ENCODE results near the gene CUEDC1.
A peak's percentile ranks its signal among the peaks of the same experiment; 100 is the strongest.
"Not testable (repeated sequence)": the region's sequence is repeated elsewhere in the genome, so short reads cannot be mapped to it uniquely, and the experiment has no call there.

Gene CUEDC1

DNA sequence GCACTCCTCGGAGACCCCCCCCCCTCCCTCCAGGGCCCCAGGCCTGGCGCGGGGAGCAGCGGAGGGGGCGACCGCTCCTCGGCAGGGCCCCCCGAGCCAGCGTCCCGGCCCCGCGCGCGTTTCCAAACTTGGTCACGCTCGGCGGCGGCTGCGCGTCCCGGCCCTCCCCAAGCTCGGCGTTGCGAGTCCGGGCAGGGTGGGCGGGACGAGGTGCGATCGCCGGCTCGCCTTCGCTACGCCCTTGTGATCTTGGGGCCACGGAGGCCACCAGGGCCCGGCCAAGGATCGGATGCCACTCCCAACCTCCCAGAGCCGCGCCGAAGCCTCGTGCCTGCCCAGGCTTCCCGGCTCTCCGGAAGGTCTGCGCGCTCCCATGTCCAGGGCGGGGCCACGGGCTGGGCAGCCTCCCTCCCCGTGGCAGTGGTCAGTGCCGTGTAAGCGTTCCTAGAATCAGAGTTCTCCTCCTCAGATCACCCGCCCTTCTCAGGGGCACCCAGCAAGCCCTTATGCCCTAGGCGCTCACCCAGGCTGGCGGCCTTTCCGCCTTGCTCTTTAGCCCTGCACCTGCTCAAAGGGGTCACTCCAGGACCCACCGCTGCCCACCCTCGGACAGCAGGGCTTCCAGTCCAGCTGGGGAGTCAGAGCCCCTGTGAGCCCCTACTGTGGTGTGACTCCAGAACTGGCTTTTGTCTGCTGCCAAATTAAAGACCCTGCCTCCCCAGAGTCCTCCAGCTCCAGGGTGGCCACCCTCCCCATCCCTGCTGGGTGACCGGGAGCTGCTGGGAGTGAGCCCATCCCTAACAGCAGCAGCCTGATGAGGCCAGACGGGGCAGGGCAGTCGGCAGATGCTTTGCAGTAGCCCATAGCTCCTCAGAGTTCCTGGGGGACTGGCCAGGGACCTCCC, 93.2 kb downstream of the CUEDC1 start:
- no peak for DNase-seq (ENCODE audit: low spot score)

- DNase-seq (ENCODE audit: low spot score): peak; percentile 70
These were observed 94.0 kb downstream of the CUEDC1 start for GRCh38 chr17:57861000-57861789.

DNA sequence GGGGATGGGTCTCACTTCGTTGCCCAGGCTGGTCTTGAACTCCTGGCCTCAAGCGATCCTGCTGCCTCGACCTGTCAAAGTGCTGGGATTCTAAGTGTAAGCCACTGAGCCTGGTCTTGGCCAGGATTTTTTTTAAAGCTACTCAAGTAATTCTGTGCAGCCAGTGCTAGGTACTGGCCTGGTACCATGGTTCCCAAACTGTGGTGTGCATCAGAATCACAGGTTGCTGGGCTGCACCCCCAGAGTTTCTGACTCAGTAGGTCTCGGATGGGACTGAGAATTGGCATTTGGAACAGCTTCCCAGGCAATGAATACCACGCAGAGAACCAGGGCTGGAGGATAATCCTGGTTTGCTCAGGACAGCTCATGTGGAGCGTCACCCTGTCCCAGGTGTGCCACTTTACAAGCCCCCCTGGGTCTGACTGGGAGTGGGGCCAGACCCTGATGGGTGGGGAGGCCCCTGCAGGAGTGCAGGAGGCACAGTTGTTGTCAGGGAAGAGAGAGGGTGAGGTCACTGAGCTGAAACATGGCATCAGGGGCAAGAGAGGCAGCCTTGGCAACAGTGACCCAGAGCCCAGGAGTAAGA, 94.7 kb downstream of the CUEDC1 start:
- DNase-seq (ENCODE audit: low spot score): no peak

DNA sequence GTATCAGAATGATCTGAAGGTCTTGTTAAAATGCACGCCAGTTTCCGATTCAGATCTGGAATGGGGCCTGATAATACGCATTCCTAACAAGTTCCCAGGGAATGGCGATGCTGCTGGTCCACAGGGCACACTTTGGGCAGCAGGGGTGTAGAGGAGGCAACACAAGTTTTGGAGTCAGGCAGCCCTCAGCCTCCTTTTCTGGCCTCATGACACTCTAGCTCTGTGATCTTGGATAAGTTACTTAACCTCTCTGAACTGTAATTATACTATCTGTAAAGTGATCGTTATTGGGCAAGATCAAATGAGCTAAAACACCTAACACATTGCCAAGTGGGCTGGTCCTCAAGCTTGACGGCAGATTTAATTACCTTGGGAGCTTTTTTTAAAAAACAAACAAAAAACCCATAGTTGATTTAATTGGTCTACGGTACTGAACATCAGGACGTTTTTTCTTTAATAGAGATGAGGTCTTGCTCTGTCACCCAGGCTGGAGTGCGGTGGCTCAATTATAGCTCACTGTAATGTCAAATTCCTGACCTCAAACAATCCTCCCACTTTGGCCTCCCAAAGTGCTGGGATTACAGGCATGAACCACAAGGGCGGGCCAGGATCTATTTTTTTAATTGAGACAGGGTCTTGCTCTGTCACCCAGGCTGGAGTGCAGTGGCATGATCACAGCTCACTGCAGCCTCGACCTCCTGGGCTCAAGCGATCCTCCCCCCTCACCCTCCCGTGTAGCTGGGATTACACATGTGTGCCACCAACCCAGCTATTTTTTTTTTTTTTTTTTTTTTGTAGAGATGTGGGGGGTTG, 95.4 kb downstream of the CUEDC1 start:
- no peak for DNase-seq (ENCODE audit: low spot score)

GRCh38 chr17:57858838-57859237, 96.4 kb downstream of the CUEDC1 start:
- no peak for DNase-seq (ENCODE audit: low spot score)

- DNase-seq (ENCODE audit: low spot score): no peak
These were observed 98.2 kb downstream of the CUEDC1 start for GRCh38 chr17:57856792-57857620.

DNA sequence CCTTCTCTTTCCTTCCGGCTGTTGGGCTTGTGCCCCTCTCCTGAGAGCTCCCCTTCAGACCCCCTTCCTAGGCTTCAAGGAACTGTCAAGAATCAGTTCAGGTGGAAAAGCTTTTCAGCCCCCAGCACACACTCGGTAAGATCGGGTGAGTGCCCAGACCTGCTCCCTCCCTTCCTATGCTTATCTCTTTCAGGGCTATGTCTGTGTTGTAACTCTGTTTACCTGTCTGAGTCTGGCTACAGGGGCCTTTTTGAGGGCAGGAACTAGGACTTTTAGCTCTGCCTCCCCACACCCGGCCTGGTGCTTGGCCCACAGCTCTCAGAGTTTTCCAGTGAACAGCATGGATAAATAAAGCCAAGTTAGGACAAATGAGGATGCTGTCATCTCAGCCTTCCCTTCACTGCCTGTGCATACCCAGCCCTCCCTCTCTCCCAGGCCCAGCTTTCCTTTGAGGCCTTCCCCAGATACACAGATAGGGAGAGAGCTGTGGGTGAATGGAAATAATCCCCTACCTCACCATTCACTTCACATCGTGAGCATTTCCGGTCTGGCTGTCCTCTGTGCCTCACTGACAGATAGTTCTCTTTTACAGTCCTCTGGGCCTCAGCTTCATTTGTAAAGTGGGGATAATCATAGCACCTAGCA, 99.7 kb downstream of the CUEDC1 start:
- no peak for DNase-seq (ENCODE audit: low spot score)

DNA sequence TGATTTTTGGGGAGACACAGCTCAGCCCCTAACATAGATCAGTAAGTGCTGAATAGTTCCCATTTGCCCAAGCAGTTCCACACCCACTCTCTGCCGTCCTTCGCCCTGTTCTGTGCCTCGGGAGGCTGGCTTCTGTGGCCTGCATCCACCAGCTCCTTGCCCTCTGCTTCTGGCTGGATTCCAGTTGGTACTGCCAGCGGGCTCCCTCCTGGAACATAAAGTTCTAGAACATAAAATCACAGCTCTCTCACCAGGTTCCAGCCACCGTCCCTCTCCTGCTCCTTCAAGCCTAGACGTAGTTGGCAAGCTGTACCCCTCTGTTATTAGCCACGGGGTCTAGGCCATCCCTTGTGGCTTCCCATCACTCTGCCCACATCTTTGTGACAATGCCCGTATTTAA, 101.5 kb downstream of the CUEDC1 start:
- peak; percentile 33 for DNase-seq (ENCODE audit: low spot score)

DNA sequence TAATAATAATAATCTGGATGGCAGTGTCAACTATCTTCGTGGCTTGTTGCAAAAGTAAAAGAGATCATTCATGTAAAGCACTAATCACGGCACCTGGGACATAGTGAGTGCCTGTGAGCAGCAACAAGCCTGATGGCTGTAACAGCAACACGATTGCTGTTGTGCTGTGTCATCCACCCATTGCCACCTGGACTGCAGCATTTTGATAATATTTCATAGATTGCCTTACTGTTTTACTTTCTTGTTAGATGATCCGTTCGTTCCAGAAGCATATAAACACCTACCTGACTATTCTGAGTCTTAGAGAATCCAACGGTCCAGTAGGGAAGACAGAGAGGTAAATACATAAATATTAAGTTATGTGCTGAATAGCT, 102.3 kb downstream of the CUEDC1 start:
- no peak for DNase-seq (ENCODE audit: low spot score)

GRCh38 chr17:57852092-57852954, 102.9 kb downstream of the CUEDC1 start:
- DNase-seq (ENCODE audit: low spot score): no peak

- DNase-seq (ENCODE audit: low spot score): peak; percentile 98
These were observed 105.1 kb downstream of the CUEDC1 start, which contains the start of gene MRPS23 for GRCh38 chr17:57849874-57850754. TSS of gene MRPS23 (minus strand) at chr17:57850044. CDS start at chr17:57850010, 34 bp downstream.

- no peak for DNase-seq (ENCODE audit: low spot score)
These were observed 105.9 kb downstream of the CUEDC1 start for GRCh38 chr17:57849163-57849873.

- DNase-seq (ENCODE audit: low spot score): not testable (repeated sequence)
These were observed 108.9 kb downstream of the CUEDC1 start for GRCh38 chr17:57846056-57846945.

DNA sequence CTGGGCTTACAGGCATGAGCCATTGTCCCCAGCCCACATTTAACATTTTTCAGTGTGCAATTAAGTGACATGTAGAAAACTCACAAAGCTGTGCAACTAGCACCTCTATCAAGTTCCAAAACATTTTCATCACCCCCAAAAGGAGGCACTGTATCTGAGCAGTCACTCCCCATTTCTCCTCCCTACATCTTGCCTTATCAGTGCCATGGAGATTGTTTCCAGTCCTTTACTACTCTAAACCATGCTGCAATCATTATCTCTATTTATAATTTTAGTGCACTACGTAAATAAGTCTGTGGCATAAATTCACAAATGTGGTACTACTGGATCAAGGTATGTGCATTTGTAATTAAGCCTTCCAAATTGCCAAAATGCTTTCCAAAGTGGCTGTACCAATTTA, 112.9 kb downstream of the CUEDC1 start:
- DNase-seq (ENCODE audit: low spot score): no peak

DNA sequence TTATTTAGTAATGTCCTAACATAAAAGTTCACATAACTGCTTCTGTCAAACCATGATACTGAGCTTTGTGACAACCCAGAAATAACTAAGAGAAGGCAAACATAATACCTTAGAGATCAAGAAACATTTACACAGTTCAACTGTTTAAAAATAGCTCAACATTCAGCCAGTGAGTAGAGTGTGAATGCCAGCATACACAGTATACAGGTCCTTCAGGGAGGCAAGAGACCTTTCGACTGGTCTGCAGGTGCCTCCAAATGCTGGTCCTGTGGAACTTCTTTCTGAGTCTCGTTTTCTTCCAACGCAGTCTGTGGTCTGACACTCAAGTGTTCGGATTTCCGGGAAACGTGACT, 115.7 kb downstream of the CUEDC1 start:
- DNase-seq (ENCODE audit: low spot score): no peak

DNA sequence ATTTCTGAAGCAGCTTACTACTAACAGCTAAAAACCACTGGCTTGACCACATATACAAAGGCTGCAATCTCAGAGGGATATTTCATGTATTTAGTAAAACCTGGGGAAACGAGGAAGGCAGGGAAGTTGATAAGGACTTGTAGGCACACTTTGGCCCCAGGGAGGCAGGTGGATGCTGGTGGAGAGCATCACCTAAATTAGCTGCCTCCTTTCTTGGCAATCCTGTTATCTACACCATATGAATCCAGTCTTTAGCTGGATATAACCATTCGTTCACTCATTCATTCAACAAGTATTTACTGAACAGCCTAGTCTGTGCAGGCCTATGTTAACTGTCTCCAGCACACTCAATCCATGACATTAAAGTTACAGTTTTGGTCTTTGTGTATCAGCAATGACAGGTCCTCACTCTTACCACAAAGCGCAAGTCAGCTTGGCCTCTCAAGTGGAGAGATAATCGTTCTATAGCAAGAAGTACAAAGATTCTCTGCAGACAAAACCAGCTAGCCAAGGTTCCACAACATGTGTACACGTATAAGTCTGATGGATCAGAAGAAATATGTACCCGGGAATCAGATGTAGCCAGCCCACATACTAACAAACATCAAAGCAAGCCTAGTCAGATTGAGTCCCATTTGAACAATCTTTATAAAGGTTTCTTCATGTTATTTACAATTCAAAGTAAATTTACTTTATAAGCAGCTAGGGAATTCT, 116.2 kb downstream of the CUEDC1 start:
- DNase-seq (ENCODE audit: low spot score): no peak
